ENCODE data around the gene AUTS2. TPM values are rescaled to one million over a fixed set of nuclear protein-coding genes. Genes with fewer than 3 reads are reported as not detected.

AUTS2 gene
- total and polyA plus RNA-seq, 9 of the 15 experiments (the other 6 are each of a cell fraction or from before 2014, with no cell fraction given) = 0.58 TPM; not detected in 8

DNA sequence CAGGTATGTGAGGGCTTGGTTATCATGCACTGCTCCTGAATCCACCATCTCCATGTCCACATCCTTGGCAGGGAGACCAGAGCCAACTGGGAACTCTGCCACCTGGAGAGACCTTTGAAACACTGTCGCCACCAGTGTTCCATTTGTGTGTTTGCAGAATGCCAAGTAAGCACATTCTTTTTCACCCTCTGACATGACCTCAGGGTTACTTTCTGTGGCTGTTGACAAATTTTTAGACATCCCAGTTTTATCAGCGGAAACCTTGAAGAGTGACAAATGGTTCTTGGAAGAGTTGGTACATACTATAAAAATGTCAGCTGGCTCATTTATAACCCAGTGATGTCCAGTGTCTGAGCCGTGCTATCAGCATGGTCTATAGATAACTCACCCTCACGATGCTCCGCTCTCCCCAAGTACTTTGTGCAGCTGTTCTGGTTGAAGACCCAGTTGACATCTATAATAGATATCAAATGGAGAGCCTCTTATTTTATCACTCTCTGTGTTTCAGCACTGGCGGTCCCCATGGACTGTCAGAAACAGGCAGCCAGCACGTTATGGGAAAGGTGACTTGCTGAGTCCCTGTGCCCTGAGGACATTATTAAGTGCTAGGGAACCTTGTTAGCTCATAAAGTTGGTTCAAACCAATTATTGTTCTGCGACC is 970.5 kb downstream of the AUTS2 start (continued):
- TF ChIP-seq, protein P1, sequence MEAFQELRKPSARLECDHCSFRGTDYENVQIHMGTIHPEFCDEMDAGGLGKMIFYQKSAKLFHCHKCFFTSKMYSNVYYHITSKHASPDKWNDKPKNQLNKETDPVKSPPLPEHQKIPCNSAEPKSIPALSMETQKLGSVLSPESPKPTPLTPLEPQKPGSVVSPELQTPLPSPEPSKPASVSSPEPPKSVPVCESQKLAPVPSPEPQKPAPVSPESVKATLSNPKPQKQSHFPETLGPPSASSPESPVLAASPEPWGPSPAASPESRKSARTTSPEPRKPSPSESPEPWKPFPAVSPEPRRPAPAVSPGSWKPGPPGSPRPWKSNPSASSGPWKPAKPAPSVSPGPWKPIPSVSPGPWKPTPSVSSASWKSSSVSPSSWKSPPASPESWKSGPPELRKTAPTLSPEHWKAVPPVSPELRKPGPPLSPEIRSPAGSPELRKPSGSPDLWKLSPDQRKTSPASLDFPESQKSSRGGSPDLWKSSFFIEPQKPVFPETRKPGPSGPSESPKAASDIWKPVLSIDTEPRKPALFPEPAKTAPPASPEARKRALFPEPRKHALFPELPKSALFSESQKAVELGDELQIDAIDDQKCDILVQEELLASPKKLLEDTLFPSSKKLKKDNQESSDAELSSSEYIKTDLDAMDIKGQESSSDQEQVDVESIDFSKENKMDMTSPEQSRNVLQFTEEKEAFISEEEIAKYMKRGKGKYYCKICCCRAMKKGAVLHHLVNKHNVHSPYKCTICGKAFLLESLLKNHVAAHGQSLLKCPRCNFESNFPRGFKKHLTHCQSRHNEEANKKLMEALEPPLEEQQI (IDR thresholded peaks at IDR 0.05) = no peak
- TF ChIP-seq CBX8 (IDR thresholded peaks at IDR 0.05; ENCODE audit: borderline replicate concordance, extremely low read depth, low read depth, low read length, poor library complexity, severe bottlenecking) (no peak), ZNF316 (IDR thresholded peaks at IDR 0.05) (peak; percentile 98), PRPF4 (IDR thresholded peaks at IDR 0.05; ENCODE audit: insufficient read depth, low read depth, low read length, poor library complexity, severe bottlenecking) (no peak), MTA2 (IDR thresholded peaks at IDR 0.05; ENCODE audit: low read depth) (peak; percentile 54; the same call in 1 of the 2 replicates), ZNF134 (CRISPR knock-in tag; conservative IDR thresholded peaks at IDR 0.05) (no peak), ATF1 (CRISPR knock-in tag; IDR thresholded peaks at IDR 0.05) (no peak), ATF1 (tag; IDR thresholded peaks at IDR 0.05) (peak; percentile 49), POLR2AphosphoS5 (IDR thresholded peaks at IDR 0.05; ENCODE audit: control insufficient read depth, insufficient read depth, low read depth, low read length) (peak; percentile 42; the same call in 1 of the 2 replicates), CBFA2T3 (IDR thresholded peaks at IDR 0.05) (peak; percentile 92), GATA2 (CRISPR knock-in tag; IDR thresholded peaks at IDR 0.05) (0 out of 2 replicates have a peak, but pooled peaks have one; percentile 8), PYGO2 (tag; IDR thresholded peaks at IDR 0.05) (peak; percentile 60; the same call in 1 of the 2 replicates), TCF7 (IDR thresholded peaks at IDR 0.05; ENCODE audit: borderline replicate concordance) (0 out of 2 replicates have a peak, but pooled peaks have one; percentile 43), ATF7 (IDR thresholded peaks at IDR 0.05) (peak; percentile 35; the same call in 1 of the 2 replicates), GTF2A2 (tag; IDR thresholded peaks at IDR 0.05) (no peak), SAFB2 (IDR thresholded peaks at IDR 0.05; ENCODE audit: borderline replicate concordance, low read depth, low read length, severe bottlenecking) (no peak), KDM1A (IDR thresholded peaks at IDR 0.05) (peak; percentile 86 to 88), XRCC3 (IDR thresholded peaks at IDR 0.05) (no peak), CBX1 (IDR thresholded peaks at IDR 0.05; ENCODE audit: low read depth) (no peak), TRIM28 (IDR thresholded peaks at IDR 0.05) (no peak), ETV1 (tag; conservative IDR thresholded peaks at IDR 0.05; ENCODE audit: low read depth) (peak; percentile 86), BACH1 (tag; IDR thresholded peaks at IDR 0.05) (peak; percentile 49; the same call in 1 of the 2 replicates), SRSF1 (IDR thresholded peaks at IDR 0.05; ENCODE audit: low read depth, low read length) (no peak)
- TF ChIP-seq, protein P2, sequence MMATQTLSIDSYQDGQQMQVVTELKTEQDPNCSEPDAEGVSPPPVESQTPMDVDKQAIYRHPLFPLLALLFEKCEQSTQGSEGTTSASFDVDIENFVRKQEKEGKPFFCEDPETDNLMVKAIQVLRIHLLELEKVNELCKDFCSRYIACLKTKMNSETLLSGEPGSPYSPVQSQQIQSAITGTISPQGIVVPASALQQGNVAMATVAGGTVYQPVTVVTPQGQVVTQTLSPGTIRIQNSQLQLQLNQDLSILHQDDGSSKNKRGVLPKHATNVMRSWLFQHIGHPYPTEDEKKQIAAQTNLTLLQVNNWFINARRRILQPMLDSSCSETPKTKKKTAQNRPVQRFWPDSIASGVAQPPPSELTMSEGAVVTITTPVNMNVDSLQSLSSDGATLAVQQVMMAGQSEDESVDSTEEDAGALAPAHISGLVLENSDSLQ (IDR thresholded peaks at IDR 0.05) = peak; percentile 90
- TF ChIP-seq, protein P3, sequence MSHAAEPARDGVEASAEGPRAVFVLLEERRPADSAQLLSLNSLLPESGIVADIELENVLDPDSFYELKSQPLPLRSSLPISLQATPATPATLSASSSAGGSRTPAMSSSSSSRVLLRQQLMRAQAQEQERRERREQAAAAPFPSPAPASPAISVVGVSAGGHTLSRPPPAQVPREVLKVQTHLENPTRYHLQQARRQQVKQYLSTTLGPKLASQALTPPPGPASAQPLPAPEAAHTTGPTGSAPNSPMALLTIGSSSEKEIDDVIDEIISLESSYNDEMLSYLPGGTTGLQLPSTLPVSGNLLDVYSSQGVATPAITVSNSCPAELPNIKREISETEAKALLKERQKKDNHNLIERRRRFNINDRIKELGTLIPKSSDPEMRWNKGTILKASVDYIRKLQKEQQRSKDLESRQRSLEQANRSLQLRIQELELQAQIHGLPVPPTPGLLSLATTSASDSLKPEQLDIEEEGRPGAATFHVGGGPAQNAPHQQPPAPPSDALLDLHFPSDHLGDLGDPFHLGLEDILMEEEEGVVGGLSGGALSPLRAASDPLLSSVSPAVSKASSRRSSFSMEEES (CRISPR knock-in tag; IDR thresholded peaks at IDR 0.05) = no peak
